NCI-H526 (cell line): ENCODE results near the gene NCAM1.
"Not testable (repeated sequence)": the region's sequence is repeated elsewhere in the genome, so short reads cannot be mapped to it uniquely, and the experiment has no call there.

ENCODE experiments used
- DNase-seq, 2 experiments: peaks; one replicate each; lab custom pipeline; 2025; lab: John Stamatoyannopoulos, UW

NCAM1 gene

GRCh38 chr11:113276466-113276865, 315.2 kb downstream of the NCAM1 start:
- no peak for DNase-seq

GRCh38 chr11:113277907-113278306, 316.7 kb downstream of the NCAM1 start:
- DNase-seq = no peak

GRCh38 chr11:113278481-113278880, 317.3 kb downstream of the NCAM1 start:
- no peak for DNase-seq

- DNase-seq = peak in 1 of 2 experiments; percentile 39
Measured at GRCh38 chr11:113278925-113279324, 317.7 kb downstream of the NCAM1 start.

- DNase-seq = no peak
Measured at GRCh38 chr11:113279591-113279990, 318.4 kb downstream of the NCAM1 start.

GRCh38 chr11:113281052-113281725, 320.0 kb downstream of the NCAM1 start:
- DNase-seq = no peak

- peak; percentile 25 to 71 for DNase-seq
Measured at GRCh38 chr11:113282898-113283437, 321.7 kb downstream of the NCAM1 start.

- no peak for DNase-seq
Measured at GRCh38 chr11:113283881-113284280, 322.7 kb downstream of the NCAM1 start.

GRCh38 chr11:113286009-113286408, 324.8 kb downstream of the NCAM1 start:
- DNase-seq = no peak

- no peak for DNase-seq
Measured at GRCh38 chr11:113286509-113287497, 325.6 kb downstream of the NCAM1 start.

GRCh38 chr11:113287801-113288200, 326.6 kb downstream of the NCAM1 start:
- no peak for DNase-seq

- DNase-seq = no peak
Measured at GRCh38 chr11:113288286-113288863, 327.2 kb downstream of the NCAM1 start.

GRCh38 chr11:113289431-113290187, 328.4 kb downstream of the NCAM1 start:
- peak; percentile 74 to 92 for DNase-seq

- no peak for DNase-seq
Measured at GRCh38 chr11:113293936-113294335, 332.7 kb downstream of the NCAM1 start.

GRCh38 chr11:113295993-113296392, 334.8 kb downstream of the NCAM1 start:
- no peak for DNase-seq

- DNase-seq = no peak
Measured at GRCh38 chr11:113296447-113297205, 335.4 kb downstream of the NCAM1 start.

GRCh38 chr11:113298496-113298895, 337.3 kb downstream of the NCAM1 start:
- not testable (repeated sequence) for DNase-seq

- no peak for DNase-seq
Measured at GRCh38 chr11:113304916-113305315, 343.7 kb downstream of the NCAM1 start.

GRCh38 chr11:113305440-113306336, 344.5 kb downstream of the NCAM1 start:
- peak; percentile 83 to 96 for DNase-seq

- DNase-seq = no peak
Measured at GRCh38 chr11:113308601-113309000, 347.4 kb downstream of the NCAM1 start.
